Heart right ventricle (tissue), 16 donors: Measurements from ENCODE around the gene TAF11L2. TPM values are rescaled to one million over a fixed set of nuclear protein-coding genes. Genes with fewer than 3 reads are reported as not detected.
"Not testable (repeated sequence)": the region's sequence is repeated elsewhere in the genome, so short reads cannot be mapped to it uniquely, and the experiment has no call there.

Experiments used
- ATAC-seq, 8 donors: fragments of 200-7000 bp; cut with Tn5 transposase; one replicate each; pipeline ENCODE4 v1.9.1; 2020; ENCODE audit warnings: mild to moderate bottlenecking in 8 of 8, moderate library complexity in 8 of 8, moderate number of reproducible peaks in 1 of 8
- DNase-seq, 2 donors: peaks; one replicate each; pipeline ENCODE4 v3.0.0-alpha.2; 2020
- H3K27ac ChIP-seq, 10 donors: fragments of 200-600 bp; sonication (generic) in 2 of 10; one replicate each; pipeline versions ENCODE4 v1.5.0 to v1.8.0; 2020 to 2022; ENCODE audit warnings: mild to moderate bottlenecking in 3 of 10
- H3K27me3 ChIP-seq, 7 donors: fragments of 200-600 bp; one replicate each; pipeline ENCODE4 v1.8.0; 2021 to 2022; ENCODE audit warnings: mild to moderate bottlenecking in 2 of 7
- H3K36me3 ChIP-seq, 9 donors: fragments of 200-600 bp; sonication (generic) in 1 of 9; one replicate each; pipeline versions ENCODE4 v1.5.0 to v1.8.0; 2020 to 2022; ENCODE audit warnings: mild to moderate bottlenecking in 2 of 9
- H3K4me1 ChIP-seq, 9 donors: fragments of 200-600 bp; sonication (generic) in 1 of 9; one replicate each; pipeline versions ENCODE4 v1.5.0 to v1.8.0; 2020 to 2022; ENCODE audit warnings: mild to moderate bottlenecking in 4 of 9
- H3K4me3 ChIP-seq, 10 donors: fragments of 200-600 bp; sonication (generic) in 2 of 10; one replicate each; pipeline versions ENCODE4 v1.5.0 to v1.8.0; 2020 to 2022; ENCODE audit warnings: mild to moderate bottlenecking in 7 of 10, moderate library complexity in 2 of 10
- H3K9me3 ChIP-seq, 11 donors: fragments of 200-600 bp in 10 of 11; sonication (generic) in 2 of 11; one replicate each; pipeline versions ENCODE4 v1.5.0 to v1.8.0; 2013 to 2022; ENCODE audit warnings: mild to moderate bottlenecking in 2 of 11, control low read depth in 1 of 11, moderate library complexity in 1 of 11
- CTCF ChIP-seq, 9 donors: fragments of 200-600 bp; sonication (generic) in 2 of 9; IDR thresholded peaks; one replicate each; pipeline versions ENCODE4 v1.5.0 to v1.8.0; 2021 to 2022; ENCODE audit warnings: antibody characterized with exemption in 9 of 9, mild to moderate bottlenecking in 5 of 9, moderate library complexity in 1 of 9
- WGBS, 2 donors: extraction: QIAGEN DNeasy Blood & Tissue Kit; methylation state at CpG; one replicate each; pipeline ENCODE4 v1.1.7; 2013; ENCODE audit warnings: inconsistent platforms in 1 of 2; 5-methylcytosine and 5-hydroxymethylcytosine counted together
- intact Hi-C, 10 donors: fragments of 100-400 bp; cut with DNase I; formaldehyde crosslinking; loops; one replicate each; pipeline versions ENCODE4 v1.11.1 to v1.14.2; 2022
- polyA plus RNA-seq, 2 donors: library from polyadenylated mRNA; stranded (reverse); fragments of 200-250 nt; gene quantifications; one replicate each; pipeline ENCODE4 v1.2.3, GENCODE V29; 2013
- total RNA-seq, 10 donors: library from RNA; stranded (reverse); fragmentation: NEBNext Ultra II Directional in 3 of 10; extraction: Animal tissue kit (Norgen Biotek cat#: 25700) in 3 of 10; gene quantifications; one replicate each; pipeline versions ENCODE4 v1.2.1 to v1.2.4, GENCODE V29; 2021 to 2023
- donor health status: Arrhythmogenic right ventricular cardiomyopathy.
- donor health status: ischemic (EF 13 %, LVEDD 7.1; RV severe dilation, severe dysfunction).
- donor health status: healthy with polysubstance abuse.
- donor health status: DM: no; HTN: yes; CAD: no.
- donor health status: DM: no; HTN: no; CAD: no.
- donor health status: ischemic (EF 25% LVEDD 6.9; RV normal size, moderate dysfunction).
- donor health status: ischemic (EF 25% LVEDD 5.7; RV mildly dilated, moderate dysfunction).
- donor health status: healthy.
- donor health status: DM: yes; HTN: yes; CAD: no.
- donor health status: Ischemic cardiomyopathy.
- donor health status: ischemic (EF 35%, LVEDD 5.7; RV mildly dilated, moderate dysfunction).
- donor health status: nonischemic (EF 11% LVEDD 7.7; RV severe dilation, severe dysfunction).
- donor health status: DM: yes; HTN: yes; CAD: no.
- donor health status: PGD.
- donor health status: ischemic (EF 29% LVEDD 5.4; RV normal size, mild dysfunction).
- donor health status: nonischemic (EF 23%, LVEDD 6.1; RV moderate dilation, normal function).

Gene TAF11L2
- total and polyA plus RNA-seq, 12 donors, result not detected

- ATAC-seq (no peak), DNase-seq (no peak)
- intact Hi-C loops, result no loop called here
- Histone ChIP-seq H3K9me3 (peaks cover 0 to 8% (median 0%) of the 10 kb centered on the region in 11 donors), H3K27me3 (no peaks in the 10 kb centered on the region), H3K27ac (no peak overlapping the region), H3K4me3 (no peak overlapping the region), H3K36me3 (no peaks in the 10 kb centered on the region), H3K4me1 (no peaks in the 10 kb centered on the region)
- no peak for TF ChIP-seq CTCF (IDR thresholded peaks at IDR 0.05)
- WGBS, 2 donors, result 84 to 92% methylated on average over 3 of the region's 3 CpGs
These were observed 5.3 kb upstream of the TAF11L2 start for GRCh38 chr5:17492770-17493169.

GRCh38 chr5:17497446-17497845, 585 bp upstream of the TAF11L2 start:
- ATAC-seq (no peak), DNase-seq (no peak)
- intact Hi-C loops, result no loop called here
- H3K27ac ChIP-seq, result no peak overlapping the region
- H3K36me3 ChIP-seq, result no peaks in the 10 kb centered on the region
- WGBS, 2 donors, result 39 to 49% methylated on average over 4 of the region's 4 CpGs
- H3K27me3 ChIP-seq, result no peaks in the 10 kb centered on the region
- peaks cover 0 to 6% (median 0%) of the 10 kb centered on the region in 11 donors for H3K9me3 ChIP-seq
- H3K4me3 ChIP-seq, result no peak overlapping the region
- TF ChIP-seq CTCF (IDR thresholded peaks at IDR 0.05), result no peak
- H3K4me1 ChIP-seq, result no peaks in the 10 kb centered on the region

GRCh38 chr5:17511775-17512325, 13.8 kb downstream of the TAF11L2 start:
- ATAC-seq (no peak), DNase-seq (no peak)
- Histone ChIP-seq H3K36me3 (no peaks in the 10 kb centered on the region), H3K4me1 (no peaks in the 10 kb centered on the region), H3K9me3 (no peaks in the 10 kb centered on the region), H3K4me3 (no peak overlapping the region), H3K27ac (no peak overlapping the region), H3K27me3 (no peaks in the 10 kb centered on the region)
- WGBS, 2 donors, result 89 to 90% methylated on average over 17 of the region's 17 CpGs
- TF ChIP-seq CTCF (IDR thresholded peaks at IDR 0.05), result no peak
- intact Hi-C loops, result no loop called here

- H3K27me3 ChIP-seq, H3K9me3 ChIP-seq, H3K4me3 ChIP-seq, intact Hi-C loops, H3K4me1 ChIP-seq, H3K27ac ChIP-seq, H3K36me3 ChIP-seq, ATAC-seq, DNase-seq: not testable (repeated sequence)
- WGBS, 2 donors, result 75 to 81% methylated on average over 8 of the region's 12 CpGs
These were observed 19.5 kb downstream of the TAF11L2 start for GRCh38 chr5:17517526-17517925.

GRCh38 chr5:17518067-17518466, 20.0 kb downstream of the TAF11L2 start, which contains the start of gene TAF11L3:
TSS of gene TAF11L3 (plus strand) at chr5:17518367.
- H3K27ac ChIP-seq, H3K9me3 ChIP-seq, ATAC-seq, H3K36me3 ChIP-seq, H3K4me1 ChIP-seq, DNase-seq, H3K27me3 ChIP-seq, H3K4me3 ChIP-seq, intact Hi-C loops: not testable (repeated sequence)
- no CpG with 5 or more reads among the region's 15 CpGs for WGBS, 2 donors

GRCh38 chr5:17519508-17519907, 21.5 kb downstream of the TAF11L2 start:
- DNase-seq, ATAC-seq, H3K4me1 ChIP-seq, H3K4me3 ChIP-seq, H3K27me3 ChIP-seq, H3K9me3 ChIP-seq, intact Hi-C loops, H3K36me3 ChIP-seq, H3K27ac ChIP-seq: not testable (repeated sequence)
- WGBS, 2 donors, result 91 to 94% methylated on average over 8 of the region's 14 CpGs

GRCh38 chr5:17521501-17521900, 23.5 kb downstream of the TAF11L2 start, which contains the start of gene TAF11L4:
TSS of gene TAF11L4 (plus strand) at chr5:17521801.
- H3K27ac ChIP-seq, ATAC-seq, H3K36me3 ChIP-seq, H3K27me3 ChIP-seq, H3K4me3 ChIP-seq, H3K4me1 ChIP-seq, intact Hi-C loops, DNase-seq: not testable (repeated sequence)
- no CpG with 5 or more reads among the region's 15 CpGs for WGBS, 2 donors
- peaks cover 0 to 13% (median 0%) of the 10 kb centered on the region in 11 donors for H3K9me3 ChIP-seq

GRCh38 chr5:17524935-17525334, 26.9 kb downstream of the TAF11L2 start, which contains the start of gene TAF11L5:
TSS of gene TAF11L5 (plus strand) at chr5:17525235.
- intact Hi-C loops, H3K27ac ChIP-seq, DNase-seq, H3K36me3 ChIP-seq, ATAC-seq, H3K4me3 ChIP-seq, H3K4me1 ChIP-seq, H3K27me3 ChIP-seq: not testable (repeated sequence)
- peaks cover 0 to 12% (median 0%) of the 10 kb centered on the region in 11 donors for H3K9me3 ChIP-seq
- no CpG with 5 or more reads among the region's 15 CpGs for WGBS, 2 donors

- intact Hi-C loops, H3K9me3 ChIP-seq, H3K36me3 ChIP-seq, H3K27me3 ChIP-seq, ATAC-seq, H3K4me3 ChIP-seq, H3K27ac ChIP-seq, H3K4me1 ChIP-seq: not testable (repeated sequence)
- peak in 1 of 2 donors; percentile 30 for DNase-seq
- 92% methylated on average over 9 of the region's 17 CpGs for WGBS, 2 donors
These were observed 28.5 kb downstream of the TAF11L2 start for GRCh38 chr5:17526504-17526903.
